GM12864 (cell line): ENCODE results near the gene RASAL2.

Experiments used
- DNase-seq: peaks from one replicate; pipeline ENCODE4 v3.0.0-alpha.2; 2011; ENCODE audit warnings: low read depth
- H3K4me3 ChIP-seq: 2 replicates; pipeline ENCODE4 v1.5.1; 2011; ENCODE audit warnings: mild to moderate bottlenecking, low read depth, low read length, control low read depth
- CTCF ChIP-seq: IDR thresholded peaks from 2 replicates; pipeline ENCODE4 v1.5.1; 2011; ENCODE audit warnings: low read depth, mild to moderate bottlenecking, moderate library complexity, low read length, control low read depth, inconsistent platforms; ENCODE audit errors: missing control alignments

Gene RASAL2

GRCh38 chr1:178060789-178061556 lies 32.9 kb upstream of the RASAL2 start:
- TF ChIP-seq CTCF, result no peak
- H3K4me3 ChIP-seq, result no peak overlapping the region

GRCh38 chr1:178061620-178062019 lies 32.3 kb upstream of the RASAL2 start:
- DNase-seq, result no peak
- no peak overlapping the region for H3K4me3 ChIP-seq
- no peak for TF ChIP-seq CTCF

More at GRCh38 chr1:178060789-178061556, 32.9 kb upstream of the RASAL2 start:
- no peak for DNase-seq

- TF ChIP-seq CTCF, result no peak
- no peak for DNase-seq
- no peak overlapping the region for H3K4me3 ChIP-seq
Measured at GRCh38 chr1:178064191-178064821, 29.6 kb upstream of the RASAL2 start.

- H3K4me3 ChIP-seq, result no peak overlapping the region
- DNase-seq, result no peak
- no peak for TF ChIP-seq CTCF
Measured at GRCh38 chr1:178065250-178065649, 28.7 kb upstream of the RASAL2 start.

- TF ChIP-seq CTCF, result no peak
- DNase-seq, result no peak
- H3K4me3 ChIP-seq, result no peak overlapping the region
Measured at GRCh38 chr1:178066296-178066907, 27.5 kb upstream of the RASAL2 start.

GRCh38 chr1:178066908-178067614 lies 26.8 kb upstream of the RASAL2 start:
- DNase-seq, result peak; percentile 42

More at GRCh38 chr1:178066908-178067614, 26.8 kb upstream of the RASAL2 start:
- TF ChIP-seq CTCF, result no peak
- H3K4me3 ChIP-seq, result no peak overlapping the region
